Body of pancreas (tissue), 4 donors: ENCODE data around the gene SYNPO2. TPM values are rescaled to one million over a fixed set of nuclear protein-coding genes. Genes with fewer than 3 reads are reported as not detected.

Experiments used
- ATAC-seq: fragments of 150-250 bp; one replicate; pipeline ENCODE4 v1.9.1; 2016
- DNase-seq, 4 donors: peaks; one replicate each; pipeline ENCODE4 v3.0.0-alpha.2; 2019
- H3K27ac ChIP-seq, 4 donors: fragments of 200-600 bp; sonication (generic); 1 replicate in 3 of 4; 2 replicates in 1 of 4; pipeline versions ENCODE4 v1.5.1 to v1.6.1; 2016 to 2019; ENCODE audit warnings: mild to moderate bottlenecking in 1 of 4, mixed read lengths in 1 of 4, moderate library complexity in 1 of 4
- H3K27me3 ChIP-seq, 2 donors: fragments of 200-600 bp; sonication (generic); one replicate each; pipeline ENCODE4 v1.6.0; 2016; ENCODE audit warnings: mild to moderate bottlenecking in 1 of 2
- H3K36me3 ChIP-seq, 2 donors: fragments of 200-600 bp; sonication (generic); replicated peaks in 1 of 2; 2 replicates each; pipeline ENCODE4 v1.5.1; 2016; ENCODE audit warnings: low read depth in 2 of 2; ENCODE audit not compliant: insufficient read depth in 1 of 2
- H3K4me1 ChIP-seq: fragments of 200-600 bp; sonication (generic); one replicate; pipeline ENCODE4 v1.6.0; 2016
- H3K4me3 ChIP-seq, 2 donors: fragments of 200-600 bp; sonication (generic); 1 replicate in 1 of 2; 2 replicates in 1 of 2; pipeline ENCODE4 v1.5.1; 2016 to 2019
- H3K9me3 ChIP-seq, 3 donors: fragments of 200-600 bp; sonication (generic); 1 replicate in 2 of 3; 2 replicates in 1 of 3; pipeline ENCODE4 v1.5.1; 2016
- CTCF ChIP-seq, 7 experiments: fragments of 450-650 bp in 4 of 7; fragments of 200-600 bp in 3 of 7; sonication (generic) in 3 of 7; IDR thresholded peaks; one replicate each; pipeline ENCODE4 v1.5.1; 2016 to 2019; ENCODE audit warnings: antibody characterized with exemption in 7 of 7
- POLR2A ChIP-seq, 3 donors: fragments of 450-650 bp; IDR thresholded peaks; one replicate each; pipeline ENCODE4 v1.6.1; 2016; ENCODE audit warnings: antibody characterized with exemption in 3 of 3, mild to moderate bottlenecking in 2 of 3
- WGBS, 2 donors: methylation state at CpG; one replicate each; pipeline ENCODE4 v1.1.5; 2017; 5-methylcytosine and 5-hydroxymethylcytosine counted together
- intact Hi-C: fragments of 100-400 bp; cut with DNase I; formaldehyde crosslinking; loops from one replicate; pipeline ENCODE4 v1.15.1; 2023
- total RNA-seq, 2 donors: library from RNA; depleted of rRNA; stranded (reverse); fragments of >200 nt; gene quantifications; one replicate each; pipeline ENCODE4 v1.1.0, GENCODE V29; 2016

SYNPO2 gene
- total RNA-seq, 2 donors from 2014 or later = 7.6 to 19.5 TPM

GRCh38 chr4:118881512-118882146, 7.0 kb upstream of the SYNPO2 start:
- WGBS, 2 donors = 75 to 82% methylated on average over 12 of the region's 12 CpGs
- TF ChIP-seq POLR2A (IDR thresholded peaks at IDR 0.05) = no peak
- no peak for TF ChIP-seq CTCF (IDR thresholded peaks at IDR 0.05)
- no peaks in the 10 kb centered on the region for H3K4me1 ChIP-seq
- DNase-seq (no peak), ATAC-seq (no peak)
- H3K27ac ChIP-seq = no peak overlapping the region
- H3K9me3 ChIP-seq = no peaks in the 10 kb centered on the region
- H3K36me3 ChIP-seq = no peaks in the 10 kb centered on the region
- intact Hi-C loops = no loop called here
- no peaks in the 10 kb centered on the region for H3K27me3 ChIP-seq
- no peak overlapping the region for H3K4me3 ChIP-seq

GRCh38 chr4:118883861-118884260, 4.8 kb upstream of the SYNPO2 start:
- WGBS, 2 donors = 44 to 78% methylated on average over 1 of the region's 1 CpG
- Histone ChIP-seq H3K27me3 (no peaks in the 10 kb centered on the region), H3K27ac (no peak overlapping the region), H3K4me3 (no peak overlapping the region), H3K4me1 (peaks cover 4% of the 10 kb centered on the region), H3K36me3 (no peaks in the 10 kb centered on the region), H3K9me3 (no peaks in the 10 kb centered on the region)
- intact Hi-C loops = no loop called here
- TF ChIP-seq POLR2A (IDR thresholded peaks at IDR 0.05) (no peak), CTCF (IDR thresholded peaks at IDR 0.05) (no peak)
- DNase-seq (no peak), ATAC-seq (no peak)

GRCh38 chr4:118884716-118885115, 3.9 kb upstream of the SYNPO2 start:
- DNase-seq = no peak
- H3K36me3 ChIP-seq = no peaks in the 10 kb centered on the region
- 66 to 73% methylated on average over 3 of the region's 3 CpGs for WGBS, 2 donors
- no peak overlapping the region for H3K4me3 ChIP-seq
- H3K27ac ChIP-seq = no peak overlapping the region
- intact Hi-C loops = loop anchor here (5.0 kb wide), 1 partner anchor 112 kb away; no protein-coding TSS in a partner anchor
- no peaks in the 10 kb centered on the region for H3K27me3 ChIP-seq
- H3K4me1 ChIP-seq = peaks cover 8% of the 10 kb centered on the region
- TF ChIP-seq CTCF (IDR thresholded peaks at IDR 0.05) (no peak), POLR2A (IDR thresholded peaks at IDR 0.05) (no peak)
- no peaks in the 10 kb centered on the region for H3K9me3 ChIP-seq
- ATAC-seq = no peak

GRCh38 chr4:118889312-118889691, 648 bp downstream of the SYNPO2 start:
- H3K4me1 ChIP-seq = peaks cover 8% of the 10 kb centered on the region
- no peak overlapping the region for H3K4me3 ChIP-seq
- H3K27me3 ChIP-seq = no peaks in the 10 kb centered on the region
- H3K36me3 ChIP-seq = no peaks in the 10 kb centered on the region
- WGBS, 2 donors = 58 to 61% methylated on average over 4 of the region's 4 CpGs
- ATAC-seq (no peak), DNase-seq (no peak)
- intact Hi-C loops = loop anchor here (5.0 kb wide), 1 partner anchor 117 kb away; no protein-coding TSS in a partner anchor
- TF ChIP-seq CTCF (IDR thresholded peaks at IDR 0.05) = no peak
- no peak for TF ChIP-seq POLR2A (IDR thresholded peaks at IDR 0.05)
- no peak overlapping the region for H3K27ac ChIP-seq
- H3K9me3 ChIP-seq = no peaks in the 10 kb centered on the region

GRCh38 chr4:118894034-118894433, 5.4 kb downstream of the SYNPO2 start:
- H3K4me3 ChIP-seq = no peak overlapping the region
- ATAC-seq (no peak), DNase-seq (no peak)
- no peaks in the 10 kb centered on the region for H3K36me3 ChIP-seq
- H3K27ac ChIP-seq = no peak overlapping the region
- intact Hi-C loops = no loop called here
- TF ChIP-seq POLR2A (IDR thresholded peaks at IDR 0.05) (no peak), CTCF (IDR thresholded peaks at IDR 0.05) (no peak)
- no peaks in the 10 kb centered on the region for H3K9me3 ChIP-seq
- WGBS, 2 donors = 84 to 85% methylated on average over 3 of the region's 3 CpGs
- H3K27me3 ChIP-seq = no peaks in the 10 kb centered on the region
- H3K4me1 ChIP-seq = peaks cover 2% of the 10 kb centered on the region
